Activated CD4-positive, alpha-beta T cell treated with anti-CD3 and anti-CD28 coated beads, Interleukin-2, amount 50 U/mL, for 4 hours (primary cell): ENCODE results near the gene REELD1.

Experiments
- DNase-seq, 2 experiments: peaks; one replicate each; pipeline ENCODE4 v3.0.0-alpha.2; 2020

REELD1 gene

DNA sequence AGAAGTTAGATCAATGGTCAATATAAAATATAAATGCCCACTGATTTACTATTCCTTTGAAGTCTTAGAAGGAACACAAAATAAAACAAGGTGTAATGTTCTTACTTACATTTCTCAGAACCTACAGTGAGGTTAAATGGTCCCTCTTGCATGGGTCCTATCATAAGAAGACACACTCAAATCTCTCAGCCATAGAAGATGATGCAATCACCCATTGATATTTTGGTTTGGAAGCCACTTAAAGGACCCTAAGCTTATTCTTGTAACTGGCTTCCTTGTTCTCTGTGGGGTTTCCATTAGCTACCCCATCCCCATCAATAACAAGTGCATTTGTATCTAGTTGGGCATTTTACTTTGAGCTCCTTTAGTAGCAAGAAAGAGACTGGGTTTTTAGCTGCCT lies 15.1 kb downstream of the REELD1 start:
- no peak for DNase-seq

DNA sequence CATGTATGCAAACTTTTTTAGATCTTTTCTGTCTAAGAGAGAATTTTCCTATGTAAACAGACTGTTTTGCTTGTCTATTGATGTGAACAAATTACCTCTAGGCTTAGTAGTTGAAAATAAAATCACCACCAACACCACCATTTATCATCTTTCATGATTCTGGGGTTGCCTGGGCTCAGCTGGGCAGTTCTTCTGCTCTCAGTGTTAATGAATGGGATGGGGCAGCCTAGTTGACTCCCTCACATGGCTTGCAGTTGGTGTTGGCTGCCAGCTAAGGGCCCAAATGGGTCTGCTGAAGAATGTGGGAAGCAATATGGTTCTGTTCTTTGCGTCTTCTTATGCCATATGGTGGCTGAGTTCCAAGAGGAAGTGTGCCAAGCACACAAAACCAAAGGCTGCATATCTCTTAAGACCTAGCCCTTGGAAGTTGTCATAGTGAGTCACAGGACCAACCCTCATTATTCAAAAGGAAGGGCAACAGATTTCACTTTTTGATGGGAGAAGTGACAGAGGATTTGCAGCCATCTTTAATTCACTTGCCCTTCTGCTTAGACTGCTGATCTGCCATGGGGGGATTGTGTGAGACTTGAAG lies 17.9 kb downstream of the REELD1 start:
- DNase-seq, result no peak

DNA sequence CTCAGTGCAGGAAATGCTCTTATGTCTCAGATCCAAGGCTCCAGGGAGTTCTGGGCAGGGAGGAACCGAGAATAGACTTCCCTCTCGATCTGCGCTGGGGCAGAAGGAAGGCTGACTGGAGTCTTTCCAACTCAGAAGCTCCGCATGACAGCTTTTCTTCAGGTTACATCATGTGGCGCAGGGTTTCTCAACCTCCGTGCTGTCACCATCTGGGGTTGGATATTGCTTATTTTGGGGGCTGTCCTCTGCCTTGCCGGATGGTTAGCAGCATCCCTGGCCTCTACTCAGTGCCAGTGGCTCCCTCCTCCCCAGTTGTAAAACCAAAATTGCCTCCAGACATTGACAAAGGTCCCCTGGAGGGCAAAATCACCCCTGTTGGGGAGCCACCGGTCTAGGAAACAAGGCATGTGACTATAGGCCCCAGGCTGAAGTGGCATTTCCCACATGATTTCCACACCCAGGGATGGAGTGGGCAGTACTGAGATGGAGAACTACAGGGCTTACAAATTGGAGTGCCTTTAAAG lies 21.4 kb downstream of the REELD1 start:
- DNase-seq, result no peak

DNA sequence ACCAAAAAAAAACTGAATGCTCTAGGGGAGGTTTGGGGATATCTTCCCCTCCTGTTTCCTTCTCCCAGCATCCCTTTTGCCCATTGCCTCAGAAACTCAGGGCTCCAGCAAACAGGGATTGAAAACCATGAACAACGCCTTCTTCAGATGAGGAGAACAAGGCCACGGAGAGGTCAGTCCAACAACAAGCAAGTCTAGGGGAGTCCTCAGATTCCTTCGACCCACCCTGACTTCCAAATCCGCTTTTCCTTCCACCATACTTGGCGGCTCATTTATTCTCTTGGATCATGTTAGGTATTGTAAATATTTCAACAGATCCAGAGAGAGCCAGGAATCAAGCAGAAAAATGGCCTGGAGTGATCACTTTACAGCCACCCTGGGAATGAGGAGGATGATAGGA lies 21.9 kb downstream of the REELD1 start:
- no peak for DNase-seq

DNA sequence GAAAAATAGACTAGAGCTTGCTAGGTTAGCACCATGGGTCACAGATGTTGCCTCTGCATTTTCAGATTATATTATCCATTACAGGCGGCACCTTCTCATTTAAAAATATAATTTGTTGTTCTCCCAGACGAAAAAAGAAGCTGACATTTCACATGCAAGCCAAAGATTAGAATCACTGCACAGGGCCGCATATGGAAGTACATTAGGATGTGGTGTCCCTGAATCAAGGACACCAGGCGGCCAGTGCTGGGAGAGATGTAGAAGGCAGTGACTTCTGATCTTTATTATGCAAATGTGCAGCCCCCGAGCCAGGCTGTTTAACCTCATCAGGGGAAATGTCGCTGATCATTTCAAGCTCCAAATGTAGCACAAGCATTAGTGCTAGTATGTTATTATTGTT lies 22.8 kb downstream of the REELD1 start:
- DNase-seq, result no peak

DNA sequence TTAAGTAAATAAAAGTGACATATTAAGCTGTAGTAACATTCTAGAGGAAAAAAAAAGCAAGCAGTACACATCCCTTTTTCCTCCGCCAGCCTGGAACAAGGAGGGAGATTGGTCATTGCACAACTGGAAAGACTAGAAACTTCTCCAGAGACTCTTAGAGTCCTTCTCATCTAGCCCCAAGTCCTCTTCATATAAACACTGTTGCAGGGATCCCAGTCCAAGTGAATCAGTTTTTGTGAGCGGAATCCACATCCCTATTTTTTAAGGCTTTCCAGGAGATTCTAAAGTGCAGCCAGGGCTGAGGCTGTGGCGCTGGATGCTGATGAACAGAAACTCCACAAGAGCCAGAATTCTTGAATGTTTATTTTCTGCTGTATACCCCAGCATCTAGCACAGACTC lies 23.8 kb downstream of the REELD1 start:
- DNase-seq, result no peak

DNA sequence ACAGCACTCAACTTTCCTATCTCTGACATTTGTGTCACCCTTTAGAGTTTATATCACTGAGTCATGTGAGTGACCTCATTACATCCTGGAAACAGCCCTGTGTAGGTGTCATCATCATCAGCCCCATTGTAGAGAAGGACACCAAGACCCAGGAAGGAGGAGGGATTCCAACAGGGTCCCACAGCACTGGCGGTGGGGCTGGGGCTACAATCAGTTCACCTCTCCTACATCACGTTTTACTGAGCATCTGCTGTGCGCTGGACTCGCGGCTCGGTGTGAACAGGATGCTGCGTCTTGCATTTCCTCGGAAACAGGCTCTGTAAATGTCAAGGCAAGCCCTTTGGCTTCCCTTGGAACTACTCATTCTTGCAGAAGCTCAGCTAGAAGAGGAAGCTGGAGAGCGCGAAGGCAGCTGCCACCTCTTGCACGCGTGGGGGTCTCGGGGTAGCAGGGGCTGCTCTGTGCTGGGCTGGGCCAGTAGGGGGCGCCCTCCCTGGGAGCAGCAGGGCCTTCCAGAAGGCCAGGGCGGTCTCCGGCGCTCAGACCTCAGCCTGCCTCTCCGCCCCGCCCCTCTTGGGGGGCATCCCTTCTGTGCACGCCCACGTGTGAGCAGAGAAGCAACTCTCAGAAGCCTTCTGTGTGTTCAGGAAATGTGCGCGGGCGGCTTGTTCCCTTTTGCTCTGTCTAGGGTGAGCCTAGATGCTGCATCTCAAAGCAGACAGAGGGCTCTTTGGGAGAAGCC lies 29.0 kb downstream of the REELD1 start:
- peak; percentile 36 to 51 for DNase-seq

DNA sequence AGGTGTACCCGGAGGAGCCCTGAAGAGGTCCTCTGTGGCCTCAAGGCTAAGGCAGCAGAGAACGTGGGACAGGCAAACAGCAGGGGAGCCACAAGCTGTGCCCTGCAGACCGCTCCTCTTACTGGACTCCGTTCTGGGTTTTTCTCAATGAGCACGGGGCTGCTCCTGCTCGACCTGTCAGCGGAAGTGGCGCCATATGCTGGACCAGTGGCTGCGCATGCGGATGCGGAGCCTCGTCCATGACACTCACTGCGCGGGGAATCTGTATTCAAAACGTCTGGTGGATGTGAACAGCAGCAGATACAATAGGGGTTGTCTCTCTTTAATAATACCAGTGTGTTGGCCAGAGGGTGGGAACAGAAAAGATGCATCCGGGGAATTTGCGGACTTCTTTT lies 29.5 kb downstream of the REELD1 start:
- no peak for DNase-seq

DNA sequence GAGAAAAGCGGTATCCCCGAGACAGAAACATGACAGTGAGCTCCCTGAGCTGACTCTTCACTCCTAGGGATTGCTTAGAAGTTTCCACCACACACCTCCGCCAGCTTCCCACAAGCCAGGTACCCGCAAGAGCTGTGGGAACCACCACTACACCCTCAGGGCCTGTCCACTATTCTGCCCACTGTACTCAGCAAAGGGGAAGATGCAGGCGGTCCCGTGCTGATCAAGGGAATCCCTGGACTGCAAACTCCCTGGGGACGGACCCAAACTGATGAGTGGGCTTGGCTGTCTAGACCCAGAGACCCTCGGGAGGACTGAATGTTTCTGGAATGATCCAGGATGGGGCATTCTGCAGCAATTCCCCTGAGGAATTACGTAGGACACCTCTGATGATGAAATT lies 30.2 kb downstream of the REELD1 start:
- DNase-seq, result no peak

DNA sequence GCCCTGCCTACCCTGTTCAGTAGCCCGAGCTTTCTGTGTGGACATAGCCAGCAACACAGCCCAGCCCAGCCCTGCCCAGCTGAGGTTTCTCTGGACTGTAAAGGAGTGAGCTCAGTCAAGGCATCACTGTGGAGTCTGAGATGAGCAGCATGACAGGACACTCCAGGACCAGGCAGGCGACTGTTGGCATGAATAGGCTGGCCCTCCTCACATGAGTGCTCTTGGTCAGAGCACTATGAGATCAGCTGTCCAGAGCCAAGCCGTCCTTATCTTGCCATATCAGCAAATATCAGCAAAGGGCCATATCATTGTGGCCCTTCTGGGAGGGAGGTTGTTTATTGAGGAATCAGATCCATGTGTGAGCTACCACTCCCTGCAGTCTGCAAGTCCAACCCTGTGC lies 30.9 kb downstream of the REELD1 start:
- DNase-seq, result no peak

DNA sequence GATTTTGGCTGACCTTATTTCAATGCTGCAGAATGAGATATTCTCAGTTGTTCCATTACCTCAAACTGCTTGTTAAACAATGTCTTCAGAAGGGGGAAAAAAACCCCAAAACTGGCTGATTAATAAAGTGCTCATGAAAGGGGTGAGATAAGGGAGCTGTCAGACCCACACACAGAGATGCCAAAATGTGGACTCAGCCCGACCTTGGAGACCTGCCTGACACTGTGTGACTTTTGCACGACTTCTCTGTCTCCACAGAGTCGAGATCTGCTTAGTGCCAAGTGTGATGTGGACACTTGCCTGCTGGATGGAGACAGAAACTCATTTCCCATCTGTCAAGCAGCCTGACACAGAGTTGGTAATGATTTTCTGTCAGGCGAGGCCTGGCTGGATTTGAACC lies 31.5 kb downstream of the REELD1 start:
- DNase-seq, result no peak

DNA sequence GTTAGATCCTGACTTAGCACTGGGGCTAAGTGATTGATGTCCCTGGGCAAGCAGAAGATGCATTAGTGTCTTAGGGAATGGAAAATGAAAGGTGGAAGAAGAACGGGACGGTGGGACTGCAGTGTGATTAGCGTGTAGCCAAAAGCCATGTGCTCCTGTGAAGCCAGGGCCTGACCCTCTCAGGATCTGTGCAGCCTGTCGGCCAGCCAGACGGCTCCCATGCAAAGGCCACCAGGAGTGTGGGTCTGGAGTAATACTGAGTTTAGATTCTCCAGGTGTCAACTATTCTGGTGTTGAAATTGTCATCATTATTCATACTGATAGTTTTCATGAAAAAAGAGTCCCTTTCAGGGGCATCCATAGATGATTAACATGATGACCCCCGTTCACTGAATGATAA lies 32.0 kb downstream of the REELD1 start:
- no peak for DNase-seq

DNA sequence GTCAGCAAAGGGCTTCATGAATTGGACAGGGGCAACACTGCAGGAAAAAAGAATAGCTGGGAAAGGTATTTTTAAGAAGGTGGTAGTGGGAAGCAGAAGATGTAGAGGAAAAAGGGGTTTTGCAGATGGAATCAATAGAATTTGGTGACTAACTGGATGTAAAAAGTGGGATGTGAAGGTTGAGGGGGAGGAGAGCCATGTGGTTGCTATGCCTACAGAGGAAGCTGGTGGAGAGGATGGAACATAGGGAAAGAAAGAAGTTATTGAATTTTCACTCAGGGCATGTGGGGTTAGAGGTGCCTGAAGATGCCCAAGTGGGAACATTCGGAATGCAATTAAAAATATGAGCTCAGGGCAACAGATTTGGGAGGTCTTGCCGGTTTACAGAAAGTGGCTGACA lies 33.0 kb downstream of the REELD1 start:
- no peak for DNase-seq

DNA sequence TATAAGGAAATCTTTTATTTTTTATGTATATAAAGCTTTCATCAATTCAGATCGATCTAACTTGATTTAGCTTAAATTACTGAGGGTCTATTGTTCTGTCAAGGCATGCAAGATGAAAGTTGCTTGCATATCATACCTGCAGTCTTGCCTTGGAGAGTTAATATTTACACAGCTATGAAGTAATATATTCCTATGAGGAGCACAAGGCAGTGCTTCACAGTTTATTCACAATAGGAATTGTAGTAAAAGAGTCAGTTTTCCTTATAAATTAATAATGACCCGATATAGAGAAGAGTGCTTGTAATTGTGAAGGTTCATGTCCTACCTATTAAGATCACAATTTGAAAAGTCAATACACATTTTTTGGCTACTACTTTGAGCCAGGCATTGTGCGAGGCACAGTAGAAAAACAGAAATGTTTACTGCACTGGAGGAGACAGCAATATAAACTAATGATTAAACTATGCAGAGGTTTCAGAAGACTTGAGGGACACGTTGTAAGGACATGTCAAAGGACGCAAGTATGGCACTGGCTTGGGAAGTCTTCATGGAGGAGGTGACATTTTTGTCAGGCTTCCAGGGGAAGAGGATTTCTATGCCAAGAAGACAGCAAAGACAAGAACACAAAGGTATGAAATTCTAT lies 38.8 kb downstream of the REELD1 start:
- DNase-seq, result no peak

DNA sequence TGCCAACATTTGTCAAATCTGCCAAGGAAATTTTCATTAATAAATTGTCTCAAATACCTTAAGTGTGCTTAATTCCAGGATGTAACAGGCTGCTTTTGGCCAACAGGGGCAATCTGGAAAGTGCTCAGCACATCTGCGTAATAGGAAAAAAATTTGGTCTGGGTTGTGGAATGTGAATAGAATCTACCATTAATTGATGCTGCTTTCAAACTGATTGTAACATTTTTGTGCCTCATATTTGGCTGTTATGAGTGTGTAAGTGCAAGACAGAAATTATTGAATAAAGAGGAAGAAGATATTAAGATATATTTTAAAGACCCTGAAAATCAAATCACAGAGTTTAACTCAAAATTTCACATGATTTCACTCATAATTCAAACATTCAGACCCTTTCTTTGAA lies 41.1 kb downstream of the REELD1 start:
- no peak for DNase-seq

DNA sequence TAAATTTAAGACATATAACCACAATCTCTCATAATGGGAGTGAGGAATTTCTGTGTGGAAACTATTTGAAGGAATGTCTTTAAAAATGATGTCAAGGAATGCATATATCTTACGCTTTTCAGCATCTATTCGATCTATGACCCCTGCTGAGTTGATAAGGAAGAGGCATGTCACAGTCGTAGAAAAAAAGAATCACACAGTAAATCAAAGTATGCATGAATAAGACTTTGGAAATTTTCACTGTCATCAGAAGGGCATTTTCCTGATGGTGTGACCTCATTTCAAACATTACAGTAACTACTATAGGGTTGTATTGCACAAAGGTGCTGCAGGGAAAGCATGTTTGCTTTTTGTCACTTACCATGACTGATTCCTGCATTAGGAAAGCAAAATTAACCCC lies 41.5 kb downstream of the REELD1 start:
- DNase-seq, result no peak

DNA sequence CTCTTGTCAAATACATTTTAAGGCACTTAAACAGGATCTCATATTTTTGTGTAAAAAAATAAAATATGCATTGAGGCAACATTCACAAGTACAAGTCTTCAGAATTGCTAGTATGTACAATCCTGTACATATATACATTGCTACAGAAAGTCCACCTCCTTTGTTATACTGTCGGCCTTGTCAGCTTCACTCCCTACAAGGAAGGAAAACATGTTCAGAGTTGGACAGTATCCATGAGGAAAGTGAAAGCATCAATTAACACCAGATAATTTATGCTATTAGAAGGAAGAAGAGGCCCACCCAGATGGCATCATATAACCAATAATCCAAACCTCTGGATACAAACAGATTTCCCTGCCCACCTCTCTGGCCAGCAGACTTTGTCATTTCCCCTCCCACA lies 42.0 kb downstream of the REELD1 start:
- no peak for DNase-seq

DNA sequence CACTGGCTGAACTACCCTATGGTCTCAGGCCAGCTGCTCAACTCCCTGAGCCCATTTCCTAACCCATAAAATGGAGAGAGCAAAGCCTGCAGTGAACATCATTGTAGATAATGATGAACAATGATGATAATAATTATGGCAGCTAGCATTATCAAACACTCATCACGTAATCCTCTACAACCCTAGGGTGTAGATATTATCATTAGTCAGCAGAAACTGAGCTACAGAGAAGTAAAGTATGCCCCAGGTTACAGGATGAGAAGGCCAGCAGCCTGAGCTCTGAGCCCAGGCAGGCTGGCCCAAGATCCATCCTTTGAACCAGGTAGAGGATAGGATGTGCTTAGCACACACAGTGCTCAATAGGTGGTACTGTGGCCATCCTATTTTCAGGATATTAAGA lies 43.2 kb downstream of the REELD1 start:
- no peak for DNase-seq

DNA sequence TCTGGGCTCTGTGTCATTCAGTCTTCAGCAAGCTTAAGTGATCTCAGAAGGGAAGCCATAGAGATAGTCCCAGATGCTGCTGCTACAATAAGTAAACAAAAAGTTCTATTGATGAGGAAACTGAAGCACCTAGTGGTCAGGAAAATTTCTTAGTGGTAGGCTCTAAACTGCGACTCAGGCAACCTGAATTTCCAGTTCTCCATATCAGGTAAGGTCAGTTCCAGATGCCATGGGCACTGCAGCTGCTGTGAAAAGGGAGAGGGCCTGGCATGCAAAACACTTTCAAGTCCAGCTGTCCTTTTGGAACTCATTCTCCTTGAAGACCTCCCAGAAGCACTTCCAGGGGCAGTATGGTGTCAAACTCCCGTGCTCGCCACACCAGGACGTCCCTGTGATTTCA lies 46.2 kb downstream of the REELD1 start:
- DNase-seq, result no peak

DNA sequence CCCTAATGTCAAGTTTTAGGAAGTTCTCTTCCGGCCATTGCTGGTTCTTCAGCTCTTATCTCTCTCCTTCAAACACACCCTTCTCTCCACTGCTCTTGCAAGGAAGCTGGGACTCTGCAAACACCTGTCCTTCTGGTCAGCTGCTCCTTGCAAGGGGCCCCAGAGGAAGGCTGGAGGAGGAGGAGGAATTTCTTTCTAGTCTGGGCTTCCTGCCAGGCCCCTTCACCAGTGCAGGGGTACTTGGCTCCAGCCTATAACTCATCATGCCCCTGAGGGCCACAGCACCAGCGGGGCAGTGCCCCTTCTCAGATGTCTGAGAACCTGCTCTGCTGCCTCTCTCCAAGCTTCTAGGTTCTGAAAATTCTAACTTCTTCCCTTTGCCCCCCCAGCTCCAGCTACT lies 46.7 kb downstream of the REELD1 start:
- no peak for DNase-seq

DNA sequence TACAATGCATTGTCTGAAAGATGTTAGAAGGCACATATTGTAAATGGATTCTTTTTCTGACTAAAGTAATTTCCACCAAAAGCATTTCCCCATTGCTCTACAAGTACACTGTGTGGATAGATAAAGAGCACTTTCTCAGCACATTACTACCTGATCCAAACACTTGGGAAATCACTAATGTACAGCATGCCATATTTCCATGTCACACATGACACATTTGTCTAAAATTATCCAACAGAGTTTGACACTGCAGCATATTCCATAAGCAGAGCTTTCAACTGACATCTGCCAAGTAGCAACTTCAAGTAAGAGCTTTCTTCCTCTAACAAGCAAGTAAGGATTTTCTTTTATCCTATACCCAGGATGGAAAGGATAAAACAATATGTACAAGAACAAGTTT lies 49.5 kb downstream of the REELD1 start:
- no peak for DNase-seq

DNA sequence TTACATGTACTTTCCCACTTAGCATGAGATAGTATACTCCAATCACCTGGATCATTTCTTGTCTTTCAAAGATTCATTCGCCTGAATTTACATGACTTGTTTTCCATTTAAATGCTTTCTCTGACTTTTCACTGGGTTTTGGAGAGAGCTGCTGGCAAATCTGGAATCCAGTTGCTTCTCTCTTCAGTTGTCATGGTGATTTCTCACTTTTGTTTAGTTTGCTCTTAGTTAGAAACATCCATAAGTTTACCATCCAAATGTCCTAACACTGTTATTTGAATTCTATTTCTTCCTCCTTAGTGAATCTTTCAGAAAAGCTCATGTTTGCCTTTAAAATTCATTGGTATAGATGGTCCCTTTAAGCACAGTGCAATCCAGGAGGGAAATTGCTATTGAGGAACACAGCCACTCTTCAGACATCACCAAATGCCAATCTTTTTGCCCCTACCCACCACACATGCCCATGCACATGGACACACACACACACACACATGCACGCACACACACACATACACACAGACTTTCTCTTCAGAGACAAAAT lies 51.7 kb downstream of the REELD1 start:
- no peak for DNase-seq

DNA sequence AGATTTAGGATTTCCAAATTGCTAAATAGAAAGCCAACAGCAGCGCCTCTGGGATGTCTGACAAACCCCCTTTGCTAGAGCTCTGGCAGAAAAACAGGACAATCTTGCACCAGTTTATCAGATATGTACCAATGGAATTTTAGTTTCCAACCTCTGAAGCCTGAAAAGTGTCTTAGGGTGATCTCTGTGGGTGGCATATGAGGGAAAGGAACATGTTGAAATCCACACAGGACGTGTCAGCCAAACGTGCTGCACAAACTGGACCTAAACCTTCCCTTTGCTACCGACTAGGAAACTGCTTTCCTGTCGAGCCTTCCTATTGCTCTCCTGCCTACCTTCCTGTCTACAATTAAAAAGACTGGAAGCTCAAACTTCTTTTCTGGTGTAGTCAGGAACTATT lies 53.5 kb downstream of the REELD1 start:
- DNase-seq, result no peak

DNA sequence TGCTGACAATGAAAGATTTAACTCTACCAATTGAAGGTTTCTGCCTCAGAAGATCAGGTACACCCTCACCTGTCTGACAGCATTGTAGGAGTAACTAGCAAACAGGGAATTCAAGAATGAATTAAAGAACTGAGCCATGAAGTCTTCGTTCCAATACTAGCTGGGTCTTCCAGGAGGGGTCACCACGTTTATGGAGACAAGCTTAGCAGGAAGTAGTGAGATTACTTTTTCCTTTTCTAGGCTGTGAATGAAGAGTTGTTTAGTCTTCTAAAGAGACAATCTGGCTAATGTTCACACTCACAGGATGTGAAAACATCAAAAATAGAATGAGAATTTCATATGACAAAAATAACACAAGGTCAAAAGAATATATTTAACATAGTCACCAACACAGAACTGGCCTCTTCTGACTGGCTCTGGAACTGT lies 54.9 kb downstream of the REELD1 start:
- DNase-seq, result no peak
